NCI-H2029 (cell line): ENCODE measurements around the gene GMPPB.
"Not testable (repeated sequence)": the region's sequence is repeated elsewhere in the genome, so short reads cannot be mapped to it uniquely, and the experiment has no call there.

ENCODE experiments used
- DNase-seq: peaks from one replicate; lab custom pipeline; 2025; lab: John Stamatoyannopoulos, UW

GMPPB gene

GRCh38 chr3:49713336-49714105 is 10.2 kb downstream of the GMPPB start:
- DNase-seq = no peak

DNA sequence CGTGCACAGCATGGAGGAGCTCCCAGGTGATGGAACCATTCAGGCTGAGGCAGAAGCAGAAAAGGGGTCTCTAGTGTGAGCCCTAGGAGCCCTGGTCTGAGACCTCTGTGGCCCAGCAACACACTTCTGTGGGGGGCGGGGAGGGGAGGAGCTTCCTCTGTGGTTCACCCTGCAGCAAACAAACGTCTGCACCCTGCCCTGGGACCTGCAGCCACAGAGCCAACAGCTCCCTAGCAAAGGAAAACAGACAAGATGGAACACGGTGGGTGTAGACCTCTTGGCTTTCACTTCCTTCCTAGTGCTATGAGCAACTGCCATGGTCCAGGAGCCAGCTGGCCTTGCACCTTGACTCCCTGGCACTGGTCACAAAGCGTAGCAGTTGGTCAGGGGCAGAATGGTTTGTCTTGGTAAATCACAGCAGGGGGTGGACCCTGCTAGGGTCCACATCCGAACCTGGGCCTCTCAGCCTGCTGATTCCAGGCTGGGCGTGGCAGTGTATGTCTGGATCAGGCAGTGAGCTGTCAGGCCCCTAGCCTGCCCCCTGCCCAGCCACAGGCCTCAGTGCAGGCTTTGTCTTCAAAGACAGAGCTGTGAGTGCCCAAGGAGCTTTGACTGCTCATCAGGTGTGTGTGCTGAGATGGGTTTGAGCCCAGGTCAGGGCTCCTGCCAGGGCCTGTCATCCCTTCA is 11.0 kb downstream of the GMPPB start:
- DNase-seq = no peak

DNA sequence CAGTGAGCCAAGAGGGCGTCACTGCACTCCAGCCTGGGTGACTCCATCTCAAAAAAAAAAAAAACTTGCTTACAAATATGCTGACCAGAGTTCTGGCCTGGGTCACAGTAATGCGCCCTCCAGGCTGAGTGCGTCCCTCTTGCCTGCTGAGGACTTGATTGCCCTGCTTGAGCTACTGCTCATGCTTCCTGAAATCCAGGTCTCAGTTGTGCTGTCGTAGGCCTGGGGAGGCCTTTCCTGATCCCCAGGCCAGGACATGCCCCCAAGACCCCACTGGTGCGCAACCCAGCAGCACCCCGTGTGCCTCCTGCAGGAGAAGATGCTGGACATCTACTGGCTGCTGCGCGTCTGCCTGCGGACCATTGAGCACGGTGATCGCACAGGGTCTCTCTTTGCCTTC is 11.6 kb downstream of the GMPPB start:
- no peak for DNase-seq

DNA sequence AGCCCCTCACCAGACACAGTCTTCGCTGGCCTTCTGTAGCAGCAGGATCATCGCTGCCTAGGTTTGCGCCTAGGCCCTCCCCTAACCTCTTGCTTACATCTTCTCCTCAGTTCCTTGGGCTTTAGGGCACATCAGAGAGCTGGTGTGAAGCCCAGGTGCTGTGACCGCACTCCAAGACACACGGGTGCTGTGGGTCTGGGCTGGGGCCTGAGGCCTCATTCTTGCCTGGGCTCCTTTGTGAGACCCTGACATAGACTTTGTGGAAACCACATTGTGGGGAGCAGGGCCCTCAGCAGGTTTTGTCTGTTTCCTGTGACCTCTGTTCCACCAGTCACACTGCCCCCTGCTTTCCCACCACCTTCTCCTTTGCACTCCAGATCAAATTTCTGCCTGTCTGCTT is 12.3 kb downstream of the GMPPB start:
- no peak for DNase-seq

DNA sequence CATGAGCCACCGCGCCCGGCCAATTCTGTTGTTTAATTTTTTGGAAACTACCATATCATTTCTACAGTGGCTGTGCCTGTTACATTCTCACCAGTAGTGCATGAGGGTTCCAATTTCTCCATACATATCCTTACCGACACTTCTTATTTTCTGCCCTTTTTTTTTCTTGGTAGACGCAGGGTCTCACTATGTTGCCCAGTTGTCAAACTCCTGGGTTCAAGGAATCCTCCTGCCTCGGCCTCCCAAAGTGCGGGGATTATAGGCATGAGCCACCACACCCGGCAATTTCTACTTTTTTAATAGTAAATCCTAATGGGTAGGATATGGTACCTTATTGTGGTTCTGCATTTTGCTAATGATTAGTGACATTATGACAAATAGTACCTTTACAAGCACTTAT is 13.9 kb downstream of the GMPPB start:
- no peak for DNase-seq

DNA sequence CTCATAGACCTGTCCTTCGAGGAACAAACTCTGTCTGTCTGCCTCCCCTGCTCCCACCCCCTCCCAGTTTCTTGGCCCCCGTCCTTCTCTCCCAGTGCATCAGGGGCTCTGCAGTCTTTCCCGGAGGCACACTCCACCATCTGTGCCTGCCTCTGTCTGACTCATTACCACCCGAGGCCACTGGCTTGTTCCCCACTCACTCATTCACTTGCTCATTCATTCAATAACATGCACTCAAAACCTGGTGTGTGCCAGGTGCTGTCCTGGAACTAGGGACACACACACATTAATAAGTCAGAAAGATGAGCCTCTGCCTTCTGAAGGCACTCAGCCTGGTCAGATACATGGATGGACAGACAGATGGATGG is 16.7 kb downstream of the GMPPB start:
- no peak for DNase-seq

- DNase-seq = no peak
Measured at GRCh38 chr3:49706456-49707112, 17.2 kb downstream of the GMPPB start.

GRCh38 chr3:49705390-49705960 is 18.3 kb downstream of the GMPPB start:
- DNase-seq = no peak

DNA sequence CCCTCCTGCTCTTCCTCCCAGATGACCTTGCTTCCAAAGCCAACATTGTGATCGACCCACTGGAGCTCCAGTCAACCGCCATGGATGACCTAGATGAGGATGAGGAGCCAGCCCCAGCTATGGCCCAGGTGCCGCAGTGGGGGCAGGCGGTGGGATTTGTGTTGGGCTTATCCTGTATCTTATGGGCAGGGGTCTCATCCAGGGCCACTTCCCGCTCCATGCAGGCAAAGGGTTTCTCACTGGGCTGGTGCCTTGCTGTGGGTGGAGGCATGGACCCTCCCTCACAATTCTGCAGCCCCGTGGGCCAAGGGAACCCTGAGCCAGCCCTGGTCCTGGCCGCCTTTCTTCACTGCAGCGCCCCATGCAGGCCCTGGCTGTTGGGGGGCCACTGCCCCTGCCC is 19.1 kb downstream of the GMPPB start:
- DNase-seq = no peak

DNA sequence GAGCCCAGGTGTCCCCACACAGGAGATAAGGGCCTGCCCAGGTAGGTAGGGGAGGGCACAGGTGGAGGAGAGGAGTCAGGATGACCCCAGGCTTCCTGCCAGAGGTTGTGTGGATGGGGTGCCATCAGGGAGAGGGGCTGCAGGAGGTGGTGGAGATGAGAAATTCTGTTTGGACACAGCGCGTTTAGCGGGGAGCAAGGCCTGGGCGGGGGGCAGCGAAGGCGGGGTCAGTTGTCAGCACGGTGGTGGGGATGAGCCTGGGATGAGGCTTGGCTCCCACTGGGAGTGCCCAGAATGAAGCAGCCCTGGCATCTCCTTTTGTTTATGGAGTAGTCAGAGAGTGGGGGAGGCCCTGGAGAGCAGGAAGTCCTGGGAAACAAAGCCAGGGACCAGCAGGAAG is 19.8 kb downstream of the GMPPB start:
- no peak for DNase-seq

DNA sequence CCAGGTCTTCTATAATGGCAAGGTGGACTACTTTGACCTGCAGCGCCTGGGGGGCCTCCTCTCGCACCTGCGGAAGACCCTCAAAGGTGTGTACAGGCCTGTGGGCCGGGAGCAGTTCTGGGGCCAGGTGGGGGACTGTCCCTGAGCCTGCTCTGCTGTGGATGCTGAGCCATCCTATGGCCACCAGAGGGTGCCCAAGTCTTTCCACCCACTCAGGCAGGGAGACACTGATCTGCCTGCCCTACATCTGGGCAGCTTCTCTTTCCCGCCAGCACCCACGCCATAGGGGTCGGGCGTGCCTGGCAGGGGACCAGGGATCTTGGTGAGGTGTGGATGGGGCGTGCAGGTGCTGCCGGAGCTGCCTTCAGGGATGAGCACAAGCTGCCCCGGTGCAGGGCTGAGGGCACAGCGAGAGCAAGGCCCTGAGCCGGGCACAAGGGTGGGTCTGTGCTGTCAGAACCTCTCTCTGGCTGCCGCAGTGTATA is 20.3 kb downstream of the GMPPB start:
- peak; percentile 63 for DNase-seq

GRCh38 chr3:49702672-49703071 is 21.1 kb downstream of the GMPPB start:
- DNase-seq = no peak

DNA sequence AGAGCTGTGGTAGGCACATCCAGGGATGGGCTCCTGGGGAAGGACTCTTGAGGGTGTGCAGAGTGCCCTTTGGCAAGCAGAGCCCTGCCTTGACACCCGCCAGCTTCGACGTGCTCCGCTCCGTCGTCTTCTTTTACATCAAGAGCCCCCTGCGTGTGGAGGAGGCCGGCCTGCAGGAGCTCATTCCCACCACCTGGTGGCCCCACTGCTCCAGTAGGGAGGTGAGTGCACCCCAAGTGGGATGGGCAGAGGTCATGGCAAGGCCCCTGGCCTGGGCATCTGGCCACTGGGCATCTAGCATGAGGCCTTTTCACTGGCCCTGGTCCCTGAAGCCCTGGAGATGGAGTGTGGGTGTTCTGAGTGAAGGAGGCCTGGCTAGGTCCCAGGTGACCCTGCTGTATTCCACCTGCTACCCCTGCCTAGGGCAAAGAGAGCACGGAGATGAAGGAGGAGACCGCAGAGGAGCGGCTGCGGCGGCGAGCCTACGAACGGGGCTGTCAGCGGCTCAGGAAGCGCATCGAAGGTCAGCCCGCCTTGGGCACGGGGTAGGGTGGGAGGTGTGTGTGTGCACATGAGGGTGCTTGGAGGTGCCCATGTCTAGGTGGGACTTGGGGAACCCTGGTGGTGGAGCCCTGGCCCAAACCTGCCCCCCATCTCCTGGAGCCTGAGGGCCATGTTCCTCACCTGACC is 22.2 kb downstream of the GMPPB start:
- DNase-seq = no peak

DNA sequence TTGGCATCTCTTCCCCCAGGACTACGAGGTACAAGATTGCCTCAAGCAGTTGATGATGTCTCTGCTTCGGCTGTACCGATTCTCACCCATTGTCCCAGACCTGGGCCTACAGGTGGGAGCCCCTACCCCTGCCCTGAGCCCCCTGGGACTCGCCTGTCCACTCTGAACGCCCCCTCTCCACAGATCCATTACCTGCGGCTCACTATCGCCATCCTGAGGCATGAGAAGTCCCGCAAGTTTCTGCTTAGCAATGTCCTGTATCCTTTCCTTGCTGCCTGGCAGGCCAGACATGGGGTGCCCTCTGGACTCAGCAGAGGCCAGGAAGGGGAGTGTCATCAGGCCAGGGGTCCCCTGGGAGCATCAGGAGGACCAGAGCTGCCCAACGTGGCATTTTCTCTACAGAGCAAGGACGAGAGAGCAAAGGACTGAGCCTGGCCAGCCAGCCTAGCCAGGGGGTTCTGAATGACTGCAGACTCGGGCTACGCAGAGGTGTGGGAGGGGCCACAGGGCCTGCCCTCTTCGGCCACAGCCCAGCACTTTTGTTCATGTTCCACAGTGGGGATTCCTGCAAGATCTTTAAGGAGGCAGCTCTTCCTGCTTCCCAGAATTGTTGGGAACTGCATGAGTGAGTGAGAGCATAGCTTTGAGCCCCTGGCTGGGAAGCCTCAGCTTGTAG is 23.2 kb downstream of the GMPPB start:
- no peak for DNase-seq

GRCh38 chr3:49700014-49700413 is 23.7 kb downstream of the GMPPB start:
- DNase-seq = no peak

GRCh38 chr3:49699281-49699979 is 24.3 kb downstream of the GMPPB start:
- no peak for DNase-seq

DNA sequence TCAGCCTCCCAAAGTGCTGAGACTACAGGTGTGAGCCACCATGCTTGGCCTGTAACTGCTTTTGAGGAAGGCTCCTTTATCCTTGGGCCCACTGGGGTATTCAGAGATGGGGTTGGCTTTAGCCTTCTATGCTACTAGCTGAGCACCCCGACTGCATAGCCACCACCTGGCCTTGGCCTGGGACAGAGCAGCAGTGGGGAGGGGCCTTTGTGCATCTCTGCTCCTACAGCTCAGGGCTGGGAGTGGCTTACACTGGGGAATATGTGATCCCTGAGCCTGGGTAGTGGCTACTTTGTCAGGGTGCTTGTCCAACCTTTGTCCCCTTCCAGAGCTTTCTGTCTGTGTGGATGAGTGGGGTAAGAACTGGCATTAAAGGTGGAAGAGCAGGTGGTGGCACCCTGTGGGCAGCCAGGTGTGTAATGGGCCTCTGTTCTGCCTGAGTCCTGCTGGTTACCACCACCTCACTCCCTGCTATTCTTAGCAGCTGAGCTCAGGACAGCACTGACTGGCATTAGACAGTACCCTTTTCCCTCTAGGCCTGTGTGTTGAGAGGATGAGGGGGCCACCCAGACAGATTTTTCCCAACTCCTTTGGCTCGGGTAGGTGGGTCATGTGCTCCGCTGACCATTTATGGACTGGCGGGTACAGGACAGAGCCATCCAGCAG is 28.3 kb downstream of the GMPPB start:
- DNase-seq = not testable (repeated sequence)

DNA sequence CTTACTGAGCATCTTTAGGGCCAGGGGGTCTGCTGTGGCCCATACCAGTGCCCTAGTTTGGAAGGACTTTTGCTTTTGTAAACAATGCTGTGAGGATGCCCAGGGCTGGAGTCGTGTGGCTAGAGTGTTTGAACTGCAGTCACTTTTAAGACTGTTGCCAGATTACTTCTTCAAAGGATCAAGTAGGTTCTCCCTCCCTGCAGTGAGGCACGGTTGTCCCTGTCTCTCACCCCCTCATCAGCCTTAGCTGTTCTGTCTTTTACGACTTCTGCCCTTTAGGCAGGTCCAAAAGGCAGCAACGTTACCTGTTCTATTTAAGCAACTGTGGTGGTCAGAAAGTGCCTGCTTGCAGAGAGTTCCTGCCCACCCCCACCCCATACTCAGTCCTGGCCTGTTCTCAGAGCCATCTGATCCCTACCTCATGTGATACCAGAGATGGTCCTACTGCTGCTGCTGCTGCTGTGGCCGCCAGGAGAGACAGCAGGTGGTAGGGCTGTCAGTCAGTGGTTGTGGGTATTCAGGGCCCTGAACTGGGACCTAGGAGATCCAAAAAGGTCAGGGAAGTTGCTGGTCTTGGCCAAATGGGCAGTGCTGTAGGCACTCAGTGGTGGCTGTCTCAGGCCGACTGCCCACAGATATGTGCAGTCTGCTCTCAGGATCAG is 29.2 kb downstream of the GMPPB start:
- DNase-seq = not testable (repeated sequence)

DNA sequence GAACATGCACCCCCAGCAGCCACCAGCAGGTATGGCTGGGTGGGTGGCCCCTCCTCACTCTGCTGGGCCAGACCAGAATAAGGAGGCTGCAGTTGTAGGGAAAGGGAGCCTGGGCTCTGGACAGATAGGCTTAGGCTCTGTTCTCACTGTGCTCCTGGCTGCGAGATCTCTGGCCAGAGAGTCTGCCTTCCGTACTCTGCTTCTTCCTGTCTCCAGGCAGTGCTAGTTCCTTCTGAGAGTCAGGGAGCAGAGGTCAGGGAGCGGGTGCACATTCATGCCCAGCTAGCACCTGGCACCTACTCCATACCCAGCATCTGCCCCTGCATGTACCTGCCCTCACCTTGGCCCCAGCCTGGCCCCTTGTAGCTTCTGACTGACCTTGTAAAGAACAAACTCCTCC is 32.3 kb downstream of the GMPPB start:
- not testable (repeated sequence) for DNase-seq

DNA sequence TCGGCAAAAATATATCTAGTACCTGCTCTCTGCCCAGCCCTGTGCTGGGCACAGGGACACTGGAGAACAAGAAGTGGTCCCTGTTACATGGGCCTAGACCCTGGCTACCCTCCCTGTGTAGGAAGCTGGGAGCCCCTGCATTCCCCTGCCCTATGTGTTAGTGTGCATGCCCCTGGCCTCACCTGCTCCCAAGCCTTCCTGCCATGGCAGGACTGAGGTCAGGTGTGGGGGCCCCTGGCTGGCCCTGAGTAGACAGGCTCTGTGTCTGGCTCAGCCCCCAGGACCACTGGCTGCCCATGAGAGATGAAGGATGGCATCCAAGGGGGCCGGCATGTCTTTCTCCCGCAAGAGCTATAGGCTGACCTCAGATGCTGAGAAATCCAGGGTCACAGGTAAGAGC is 32.9 kb downstream of the GMPPB start:
- DNase-seq = not testable (repeated sequence)
